HL-60 (cell line): ENCODE data around the gene POC1A.

Experiments used
- DNase-seq, 2 experiments: peaks; one replicate each; pipeline ENCODE4 v3.0.0-alpha.2; 2010 to 2020; ENCODE audit warnings: low read depth in 1 of 2, low spot score in 1 of 2
- H3K27ac ChIP-seq: fragments of 250-450 bp; sonication (Bioruptor Pico); replicated peaks from 2 replicates; pipeline ENCODE4 v1.5.1; 2020; ENCODE audit warnings: mild to moderate bottlenecking, moderate library complexity
- H3K27me3 ChIP-seq: fragments of 250-450 bp; sonication (Bioruptor Pico); 2 replicates; pipeline ENCODE4 v1.5.1; 2021; ENCODE audit warnings: mild to moderate bottlenecking, moderate library complexity; ENCODE audit not compliant: insufficient read depth, poor library complexity, severe bottlenecking
- H3K4me3 ChIP-seq: replicated peaks from 2 replicates; pipeline ENCODE4 v1.5.1; 2011; ENCODE audit warnings: mild to moderate bottlenecking, control low read depth, low read length; ENCODE audit not compliant: insufficient read depth
- GABPA ChIP-seq: IDR thresholded peaks from 2 replicates; pipeline ENCODE4 v1.6.1; 2012; ENCODE audit warnings: low read depth
- POLR2AphosphoS5 ChIP-seq: IDR thresholded peaks from 2 replicates; pipeline ENCODE4 v1.6.1; 2012; ENCODE audit warnings: low read depth
- SPI1 ChIP-seq: IDR thresholded peaks from 2 replicates; pipeline ENCODE4 v1.6.1; 2012; ENCODE audit warnings: low read depth, mild to moderate bottlenecking, borderline replicate concordance
- TF ChIP-seq, protein P1 (sequence below): IDR thresholded peaks from one replicate; pipeline ENCODE4 v1.5.1; 2011; ENCODE audit warnings: low read length, control low read depth, inconsistent platforms; ENCODE audit not compliant: insufficient read depth
- TF ChIP-seq, protein P2 (sequence below): IDR thresholded peaks from 2 replicates; pipeline ENCODE4 v1.6.1; 2012; ENCODE audit warnings: low read depth; ENCODE audit not compliant: insufficient replicate concordance

The POC1A gene

DNA sequence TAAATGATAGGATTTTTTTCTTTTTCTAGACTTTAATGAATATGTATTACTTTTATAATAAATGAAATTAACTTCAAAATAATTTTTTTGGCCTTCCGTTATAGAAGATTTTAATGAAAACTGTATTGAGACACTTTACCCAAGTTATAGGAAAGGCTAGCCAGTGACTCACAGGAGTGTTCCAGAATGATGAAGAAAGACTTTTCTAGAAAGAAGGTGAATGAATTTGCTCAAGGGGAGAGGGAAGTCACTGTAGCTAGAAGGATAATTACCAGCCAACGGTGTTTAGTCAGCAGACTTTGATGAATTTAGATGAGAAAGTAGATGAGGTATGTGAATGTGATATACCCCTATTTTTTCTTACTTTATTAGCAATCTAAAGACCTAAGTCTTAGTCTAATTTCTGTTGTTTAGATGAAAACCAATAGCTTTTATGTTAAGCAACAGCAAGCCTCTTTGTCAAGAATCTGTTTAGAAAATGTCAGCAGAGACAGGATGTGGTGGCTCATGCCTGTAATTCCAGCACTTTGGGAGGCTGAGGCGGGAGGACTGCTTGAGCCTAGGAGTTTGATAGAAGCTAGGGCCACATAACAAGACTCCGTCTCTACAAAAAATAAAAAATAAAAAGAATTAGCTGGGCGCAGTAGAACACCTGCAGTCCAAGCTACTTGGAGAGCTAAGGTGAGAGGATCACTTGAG, 46.9 kb upstream of the POC1A start:
- Histone ChIP-seq H3K27ac (peak overlapping the region; percentile 88), H3K27me3 (no peaks in the 10 kb centered on the region), H3K4me3 (peak overlapping the region; percentile 15)
- peak in 1 of 2 experiments; percentile 50 for DNase-seq
- TF ChIP-seq SPI1 (peak; percentile 2; the same call in 1 of the 2 replicates), GABPA (no peak)

DNA sequence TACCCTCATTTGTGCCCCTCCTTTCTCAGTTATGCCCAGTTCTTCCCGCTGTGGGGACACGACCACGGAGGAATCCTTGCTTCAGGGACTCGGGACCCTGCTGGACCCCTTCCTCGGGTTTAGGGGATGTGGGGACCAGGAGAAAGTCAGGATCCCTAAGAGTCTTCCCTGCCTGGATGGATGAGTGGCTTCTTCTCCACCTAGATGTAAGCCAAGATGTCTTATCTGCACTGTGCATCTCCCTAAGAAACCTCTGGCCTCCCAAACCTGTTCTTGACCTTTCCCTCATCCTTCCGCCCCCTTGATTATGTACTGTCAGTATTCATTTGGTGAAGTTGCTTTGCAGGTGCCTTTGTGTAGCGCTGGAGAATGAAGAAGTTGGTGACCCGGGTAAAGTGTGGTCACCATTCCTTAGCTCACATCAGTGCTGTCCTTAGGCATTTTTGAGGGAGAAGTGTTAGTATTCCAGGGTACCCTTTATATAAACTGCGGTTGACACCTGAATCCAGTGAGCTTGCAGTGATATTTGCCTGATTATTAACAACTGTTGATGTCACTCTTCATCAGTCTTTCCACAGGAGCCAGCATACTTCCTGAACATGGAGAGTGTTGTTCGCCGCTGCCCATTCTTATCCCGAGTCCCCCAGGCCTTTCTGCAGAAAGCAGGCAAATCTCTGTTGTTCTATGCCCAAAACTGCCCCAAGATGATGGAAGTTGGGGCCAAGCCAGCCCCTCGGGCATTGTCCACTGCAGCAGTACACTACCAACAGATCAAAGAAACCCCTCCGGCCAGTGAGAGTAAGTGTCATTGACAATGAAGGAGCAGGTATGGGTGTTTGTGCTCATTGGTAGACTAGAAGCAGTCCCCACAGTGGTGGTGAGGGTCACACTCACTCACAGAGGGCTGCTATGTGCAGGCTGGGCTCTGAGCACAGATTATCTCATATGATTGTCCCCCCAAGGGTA, 44.7 kb upstream of the POC1A start:
- Histone ChIP-seq H3K27me3 (no peaks in the 10 kb centered on the region), H3K27ac (peak overlapping the region; percentile 88), H3K4me3 (peak overlapping the region; percentile 86)
- no peak for DNase-seq
- no peak for TF ChIP-seq SPI1
- no peak for TF ChIP-seq POLR2AphosphoS5
- TF ChIP-seq, protein P1, sequence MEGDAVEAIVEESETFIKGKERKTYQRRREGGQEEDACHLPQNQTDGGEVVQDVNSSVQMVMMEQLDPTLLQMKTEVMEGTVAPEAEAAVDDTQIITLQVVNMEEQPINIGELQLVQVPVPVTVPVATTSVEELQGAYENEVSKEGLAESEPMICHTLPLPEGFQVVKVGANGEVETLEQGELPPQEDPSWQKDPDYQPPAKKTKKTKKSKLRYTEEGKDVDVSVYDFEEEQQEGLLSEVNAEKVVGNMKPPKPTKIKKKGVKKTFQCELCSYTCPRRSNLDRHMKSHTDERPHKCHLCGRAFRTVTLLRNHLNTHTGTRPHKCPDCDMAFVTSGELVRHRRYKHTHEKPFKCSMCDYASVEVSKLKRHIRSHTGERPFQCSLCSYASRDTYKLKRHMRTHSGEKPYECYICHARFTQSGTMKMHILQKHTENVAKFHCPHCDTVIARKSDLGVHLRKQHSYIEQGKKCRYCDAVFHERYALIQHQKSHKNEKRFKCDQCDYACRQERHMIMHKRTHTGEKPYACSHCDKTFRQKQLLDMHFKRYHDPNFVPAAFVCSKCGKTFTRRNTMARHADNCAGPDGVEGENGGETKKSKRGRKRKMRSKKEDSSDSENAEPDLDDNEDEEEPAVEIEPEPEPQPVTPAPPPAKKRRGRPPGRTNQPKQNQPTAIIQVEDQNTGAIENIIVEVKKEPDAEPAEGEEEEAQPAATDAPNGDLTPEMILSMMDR: no peak
- TF ChIP-seq, protein P2, sequence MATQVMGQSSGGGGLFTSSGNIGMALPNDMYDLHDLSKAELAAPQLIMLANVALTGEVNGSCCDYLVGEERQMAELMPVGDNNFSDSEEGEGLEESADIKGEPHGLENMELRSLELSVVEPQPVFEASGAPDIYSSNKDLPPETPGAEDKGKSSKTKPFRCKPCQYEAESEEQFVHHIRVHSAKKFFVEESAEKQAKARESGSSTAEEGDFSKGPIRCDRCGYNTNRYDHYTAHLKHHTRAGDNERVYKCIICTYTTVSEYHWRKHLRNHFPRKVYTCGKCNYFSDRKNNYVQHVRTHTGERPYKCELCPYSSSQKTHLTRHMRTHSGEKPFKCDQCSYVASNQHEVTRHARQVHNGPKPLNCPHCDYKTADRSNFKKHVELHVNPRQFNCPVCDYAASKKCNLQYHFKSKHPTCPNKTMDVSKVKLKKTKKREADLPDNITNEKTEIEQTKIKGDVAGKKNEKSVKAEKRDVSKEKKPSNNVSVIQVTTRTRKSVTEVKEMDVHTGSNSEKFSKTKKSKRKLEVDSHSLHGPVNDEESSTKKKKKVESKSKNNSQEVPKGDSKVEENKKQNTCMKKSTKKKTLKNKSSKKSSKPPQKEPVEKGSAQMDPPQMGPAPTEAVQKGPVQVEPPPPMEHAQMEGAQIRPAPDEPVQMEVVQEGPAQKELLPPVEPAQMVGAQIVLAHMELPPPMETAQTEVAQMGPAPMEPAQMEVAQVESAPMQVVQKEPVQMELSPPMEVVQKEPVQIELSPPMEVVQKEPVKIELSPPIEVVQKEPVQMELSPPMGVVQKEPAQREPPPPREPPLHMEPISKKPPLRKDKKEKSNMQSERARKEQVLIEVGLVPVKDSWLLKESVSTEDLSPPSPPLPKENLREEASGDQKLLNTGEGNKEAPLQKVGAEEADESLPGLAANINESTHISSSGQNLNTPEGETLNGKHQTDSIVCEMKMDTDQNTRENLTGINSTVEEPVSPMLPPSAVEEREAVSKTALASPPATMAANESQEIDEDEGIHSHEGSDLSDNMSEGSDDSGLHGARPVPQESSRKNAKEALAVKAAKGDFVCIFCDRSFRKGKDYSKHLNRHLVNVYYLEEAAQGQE: no peak
- no peak for TF ChIP-seq GABPA

DNA sequence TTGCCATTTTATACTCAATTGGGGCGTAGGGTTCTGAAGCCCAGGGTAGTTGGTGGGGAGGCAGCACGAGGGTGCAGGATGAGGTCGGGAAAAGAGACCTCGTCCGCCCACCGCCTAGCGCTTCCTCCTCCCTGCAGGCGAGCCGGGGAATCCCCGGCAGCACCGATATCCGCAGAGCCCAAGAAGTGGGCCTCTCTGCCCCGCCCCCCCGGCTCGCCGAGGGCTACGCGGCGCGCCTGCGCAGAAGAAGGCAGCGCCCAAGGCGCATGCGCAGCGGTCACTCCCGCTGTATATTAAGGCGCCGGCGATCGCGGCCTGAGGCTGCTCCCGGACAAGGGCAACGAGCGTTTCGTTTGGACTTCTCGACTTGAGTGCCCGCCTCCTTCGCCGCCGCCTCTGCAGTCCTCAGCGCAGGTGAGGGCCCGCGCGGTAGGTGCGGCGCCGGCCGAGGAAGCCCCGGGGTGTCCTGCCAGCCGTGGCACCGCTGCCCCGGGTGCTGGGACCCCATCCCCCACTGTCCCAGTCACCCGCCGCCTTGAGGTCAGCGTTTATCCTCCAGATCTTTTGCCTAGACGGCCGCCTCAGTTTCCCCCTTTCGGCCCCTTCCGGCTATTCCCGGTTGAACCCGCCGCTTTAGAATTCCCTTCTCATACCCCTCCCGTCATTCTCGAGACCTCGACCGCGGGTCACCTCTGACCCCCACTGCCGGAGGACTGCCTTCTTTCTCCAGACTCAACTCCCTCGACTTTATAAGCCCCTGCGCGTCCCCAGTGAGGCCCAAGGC, 43.8 kb upstream of the POC1A start, which contains the start of gene ALAS1:
TSS of gene ALAS1 (plus strand) at position 319 of the 784 bp plus-strand sequence. CDS start 1,082 bp downstream, outside the sequence.
- DNase-seq: peak; percentile 89 to 91
- peak within 1 kb of the TSS; percentile 88 for H3K27ac ChIP-seq

More for the DNA sequence above, 43.8 kb upstream of the POC1A start, which contains the start of gene ALAS1:
- Histone ChIP-seq H3K27me3 (no peaks in the 10 kb centered on the region), H3K4me3 (peak within 1 kb of the TSS; percentile 86)
- TF ChIP-seq, protein P1: no peak
- TF ChIP-seq POLR2AphosphoS5 (peak; percentile 53; the same call in 1 of the 2 replicates), GABPA (no peak), SPI1 (peak; percentile 29; the same call in 1 of the 2 replicates)
- TF ChIP-seq, protein P2: peak; percentile 38
